Measurements from ENCODE around the gene PXT1. TPM values are rescaled to one million over a fixed set of nuclear protein-coding genes. Genes with fewer than 3 reads are reported as not detected.

PXT1 gene
- polyA plus RNA-seq, 3 donors, result 0.13 to 0.31 (median 0.24) TPM

DNA sequence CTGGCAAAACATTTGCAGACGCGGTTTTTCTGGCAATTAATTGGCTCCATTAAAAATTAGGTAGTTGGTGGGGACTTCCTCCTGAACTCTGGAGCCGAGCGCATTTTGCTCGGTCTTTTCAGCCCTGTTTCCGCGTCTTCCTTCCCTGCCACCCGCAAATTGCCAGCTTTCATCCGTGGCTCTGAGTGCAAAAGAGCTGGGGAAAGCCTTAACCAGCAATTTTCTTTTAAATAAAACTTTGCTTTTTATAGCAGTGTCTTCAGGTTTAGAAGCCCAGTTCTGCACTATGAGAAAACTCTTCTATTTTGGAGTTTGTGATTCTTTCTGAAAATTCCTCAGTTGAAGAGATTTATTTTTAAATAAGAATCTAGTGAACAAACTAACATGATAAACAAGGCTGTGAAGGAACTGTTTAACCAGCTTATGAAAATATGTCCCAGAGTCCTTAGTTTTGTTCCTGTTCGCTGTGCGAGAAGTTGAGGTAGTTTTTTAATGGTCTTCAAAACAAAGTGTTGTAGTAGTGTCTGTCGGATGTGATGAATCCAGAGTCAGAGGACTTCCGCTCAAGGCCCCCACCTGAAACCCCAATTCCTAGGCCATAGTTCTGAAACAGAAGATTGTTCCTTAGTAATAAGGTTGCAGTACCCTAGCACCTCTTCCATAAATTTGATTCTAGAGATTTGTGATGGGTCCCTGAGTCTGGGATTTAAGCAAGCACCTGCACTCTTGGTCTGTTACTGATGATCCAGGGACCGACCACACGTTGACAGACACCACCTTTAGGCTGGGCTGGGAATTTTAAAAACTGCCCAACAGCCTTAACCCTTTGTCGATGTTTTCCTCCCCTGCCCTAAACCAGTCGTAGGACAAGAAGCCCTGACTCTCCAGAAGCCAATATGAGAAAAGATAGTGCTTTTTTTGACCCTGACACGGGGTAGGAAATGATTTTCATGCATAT, 1.1 kb upstream of the PXT1 start:
- Histone ChIP-seq H3K79me2 (ENCODE audit: insufficient read depth, low read length) (peaks cover 68% of the 10 kb centered on the region), H3K4me2 (replicated peaks; ENCODE audit: extremely low read depth, low read length, poor library complexity, severe bottlenecking) (peak overlapping the region; percentile 85), H3K27me3 (ENCODE audit: control insufficient read depth in 2 of 2, insufficient read depth in 2 of 2, low read length in 2 of 2) (no peaks in the 10 kb centered on the region), H4K20me1 (ENCODE audit: insufficient read depth, low read length) (peaks cover 35% of the 10 kb centered on the region), H3K9me3 (replicated peaks in 1 of 2; ENCODE audit: control insufficient read depth in 1 of 2, insufficient read depth in 1 of 2, low read length in 2 of 2) (peaks cover 3% of the 10 kb centered on the region in 2 donors), H3K4me3 (replicated peaks in 1 of 3; ENCODE audit: low read depth in 2 of 3, low read length in 3 of 3) (peak overlapping the region; percentile 81 to 98 (median 97)), H3K27ac (ENCODE audit: low read depth in 1 of 2, low read length in 2 of 2) (peak overlapping the region; percentile 91 to 99), H2AFZ (ENCODE audit: insufficient read depth, low read depth, low read length, poor library complexity, severe bottlenecking) (peak overlapping the region; percentile 67), H3K4me1 (ENCODE audit: control insufficient read depth in 1 of 2, insufficient read depth in 2 of 2, low read length in 2 of 2) (peaks cover 36 to 40% of the 10 kb centered on the region in 2 donors), H3K9ac (ENCODE audit: insufficient read depth, low read length, poor library complexity, severe bottlenecking) (peak overlapping the region; percentile 99), H3K36me3 (replicated peaks in 1 of 2; ENCODE audit: control insufficient read depth in 1 of 2, insufficient read depth in 2 of 2, low read length in 2 of 2) (peaks cover 0 to 17% of the 10 kb centered on the region in 2 donors)
- Mint-ChIP-seq H3K4me1 (peaks cover 44% of the 10 kb centered on the region), H3K36me3 (peaks cover 12 to 14% of the 10 kb centered on the region in 2 donors), H3K4me3 (peak overlapping the region; percentile 98 to 100), H3K27ac (peak overlapping the region; percentile 97 to 100 (median 98)), H3K9me3 (peaks cover 0 to 4% (median 3%) of the 10 kb centered on the region in 7 donors), H3K27me3 (ENCODE audit: low read depth in 3 of 3) (no peaks in the 10 kb centered on the region)
- peak in 2 of 3 donors; percentile 36 to 43 for DNase-seq
- intact Hi-C loops (cut with micrococcal nuclease), result loop anchor here (2.0 to 10.0 kb wide), 4 partner anchors 13 to 151 kb away; partner anchors contain the start of genes SRSF3 (in 1 of the 2) and STK38 (in 1 of the 2)
- WGBS (ENCODE audit: insufficient coverage), result 0% methylated on average over 4 of the region's 18 CpGs
- TF ChIP-seq, protein P1, sequence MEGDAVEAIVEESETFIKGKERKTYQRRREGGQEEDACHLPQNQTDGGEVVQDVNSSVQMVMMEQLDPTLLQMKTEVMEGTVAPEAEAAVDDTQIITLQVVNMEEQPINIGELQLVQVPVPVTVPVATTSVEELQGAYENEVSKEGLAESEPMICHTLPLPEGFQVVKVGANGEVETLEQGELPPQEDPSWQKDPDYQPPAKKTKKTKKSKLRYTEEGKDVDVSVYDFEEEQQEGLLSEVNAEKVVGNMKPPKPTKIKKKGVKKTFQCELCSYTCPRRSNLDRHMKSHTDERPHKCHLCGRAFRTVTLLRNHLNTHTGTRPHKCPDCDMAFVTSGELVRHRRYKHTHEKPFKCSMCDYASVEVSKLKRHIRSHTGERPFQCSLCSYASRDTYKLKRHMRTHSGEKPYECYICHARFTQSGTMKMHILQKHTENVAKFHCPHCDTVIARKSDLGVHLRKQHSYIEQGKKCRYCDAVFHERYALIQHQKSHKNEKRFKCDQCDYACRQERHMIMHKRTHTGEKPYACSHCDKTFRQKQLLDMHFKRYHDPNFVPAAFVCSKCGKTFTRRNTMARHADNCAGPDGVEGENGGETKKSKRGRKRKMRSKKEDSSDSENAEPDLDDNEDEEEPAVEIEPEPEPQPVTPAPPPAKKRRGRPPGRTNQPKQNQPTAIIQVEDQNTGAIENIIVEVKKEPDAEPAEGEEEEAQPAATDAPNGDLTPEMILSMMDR (IDR thresholded peaks at IDR 0.05), result peak; percentile 22

DNA sequence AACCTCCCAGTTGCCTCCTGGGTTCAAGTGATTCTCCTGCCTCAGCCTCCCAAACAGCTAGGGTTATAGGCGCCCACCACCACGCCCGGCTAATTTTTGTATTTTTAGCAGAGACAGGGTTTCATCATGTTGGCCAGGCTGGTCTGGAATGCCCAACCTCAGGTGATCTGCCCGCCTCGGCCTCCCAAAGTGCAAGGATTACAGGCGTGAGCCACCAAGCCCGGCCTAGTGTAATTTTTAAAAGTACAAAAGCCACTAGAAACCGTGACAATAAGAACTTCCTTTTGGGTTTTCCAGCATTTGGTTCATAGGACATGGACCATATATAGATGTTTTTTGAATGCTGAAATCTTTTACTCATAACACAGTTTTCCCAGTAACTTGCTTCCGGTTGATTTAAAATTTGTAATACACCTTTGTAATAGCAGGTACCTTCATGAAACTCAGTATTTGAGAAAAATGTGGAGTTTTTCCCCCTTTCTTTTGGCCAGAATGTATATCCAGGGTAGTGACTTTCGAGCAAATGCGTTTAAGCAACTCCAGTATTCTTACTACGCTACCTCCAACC, 467 bp downstream of the PXT1 start:
- peaks cover 4 to 6% of the 10 kb centered on the region in 2 donors for H3K36me3 Mint-ChIP-seq
- peak overlapping the region; percentile 81 to 98 (median 97) for H3K4me3 ChIP-seq (replicated peaks in 1 of 3; ENCODE audit: low read depth in 2 of 3, low read length in 3 of 3)
- TF ChIP-seq, protein P1 (IDR thresholded peaks at IDR 0.05), result no peak
- H3K9ac ChIP-seq (ENCODE audit: insufficient read depth, low read length, poor library complexity, severe bottlenecking), result peak overlapping the region; percentile 99
- no peaks in the 10 kb centered on the region for H3K27me3 Mint-ChIP-seq (ENCODE audit: low read depth in 3 of 3)
- 78% methylated on average over 7 of the region's 12 CpGs for WGBS (ENCODE audit: insufficient coverage)
- no peaks in the 10 kb centered on the region for H3K27me3 ChIP-seq (ENCODE audit: control insufficient read depth in 2 of 2, insufficient read depth in 2 of 2, low read length in 2 of 2)
- H3K36me3 ChIP-seq (replicated peaks in 1 of 2; ENCODE audit: control insufficient read depth in 1 of 2, insufficient read depth in 2 of 2, low read length in 2 of 2), result peaks cover 0 to 8% of the 10 kb centered on the region in 2 donors
- peak overlapping the region; percentile 91 to 99 for H3K27ac ChIP-seq (ENCODE audit: low read depth in 1 of 2, low read length in 2 of 2)
- H3K9me3 ChIP-seq (replicated peaks in 1 of 2; ENCODE audit: control insufficient read depth in 1 of 2, insufficient read depth in 1 of 2, low read length in 2 of 2), result no peaks in the 10 kb centered on the region
- H4K20me1 ChIP-seq (ENCODE audit: insufficient read depth, low read length), result peaks cover 21% of the 10 kb centered on the region
- H3K79me2 ChIP-seq (ENCODE audit: insufficient read depth, low read length), result peaks cover 53% of the 10 kb centered on the region
- peaks cover 44% of the 10 kb centered on the region for H3K4me1 Mint-ChIP-seq
- intact Hi-C loops (cut with micrococcal nuclease), result loop anchor here in 1 of 2 donors (5.0 to 10.0 kb wide), 3 partner anchors 50 to 153 kb away; partner anchors contain the start of genes SRSF3 and STK38
- peaks cover 36 to 40% of the 10 kb centered on the region in 2 donors for H3K4me1 ChIP-seq (ENCODE audit: control insufficient read depth in 1 of 2, insufficient read depth in 2 of 2, low read length in 2 of 2)
- peak overlapping the region; percentile 65 for H2AFZ ChIP-seq (ENCODE audit: insufficient read depth, low read depth, low read length, poor library complexity, severe bottlenecking)
- peak in 2 of 3 donors; percentile 52 to 76 for DNase-seq
- H3K27ac Mint-ChIP-seq, result peak overlapping the region; percentile 98 to 100 (median 99)
- H3K4me3 Mint-ChIP-seq, result peak overlapping the region; percentile 98 to 100
- H3K9me3 Mint-ChIP-seq, result no peaks in the 10 kb centered on the region
- peak overlapping the region; percentile 85 for H3K4me2 ChIP-seq (replicated peaks; ENCODE audit: extremely low read depth, low read length, poor library complexity, severe bottlenecking)
